ENCODE measurements around the gene COL23A1. TPM values are rescaled to one million over a fixed set of nuclear protein-coding genes. Genes with fewer than 3 reads are reported as not detected.

Gene COL23A1
- total RNA-seq, 2 donors from 2014 or later, result 1.5 to 2.5 TPM

GRCh38 chr5:178246624-178247279, 343.4 kb downstream of the COL23A1 start:
- no peaks in the 10 kb centered on the region for H3K9me3 ChIP-seq
- TF ChIP-seq CTCF (IDR thresholded peaks at IDR 0.05), result no peak
- DNase-seq (ENCODE audit: low spot score) (no peak), ATAC-seq (ENCODE audit: insufficient number of reproducible peaks, low FRiP score, low read depth) (no peak)
- H3K36me3 ChIP-seq, result no peaks in the 10 kb centered on the region
- no peak overlapping the region for H3K4me3 ChIP-seq
- H3K27ac ChIP-seq, result no peak overlapping the region
- H3K27me3 ChIP-seq (replicated peaks; ENCODE audit: insufficient read depth), result no peaks in the 10 kb centered on the region
- no peaks in the 10 kb centered on the region for H3K4me1 ChIP-seq (ENCODE audit: control insufficient read depth in 1 of 2, low read depth in 2 of 2)

DNA sequence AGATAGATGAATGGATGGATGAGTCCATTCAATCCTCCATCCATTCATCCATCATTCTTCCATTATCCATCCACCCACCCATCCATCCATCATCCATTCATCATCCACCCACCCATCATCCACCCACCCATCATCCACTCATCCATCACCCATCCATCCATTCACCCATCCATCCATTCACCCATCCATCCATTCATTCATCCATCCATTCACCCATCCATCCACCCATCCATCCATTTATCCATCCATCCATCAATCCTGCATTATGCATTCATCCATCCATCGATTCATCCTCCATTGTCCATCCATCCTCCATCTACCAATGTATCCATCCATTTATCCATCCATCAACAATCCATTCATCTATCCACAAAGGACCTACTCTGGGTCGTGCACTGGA, 344.8 kb downstream of the COL23A1 start:
- H3K27me3 ChIP-seq (replicated peaks; ENCODE audit: insufficient read depth), result no peaks in the 10 kb centered on the region
- no peaks in the 10 kb centered on the region for H3K9me3 ChIP-seq
- DNase-seq (ENCODE audit: low spot score) (no peak), ATAC-seq (ENCODE audit: insufficient number of reproducible peaks, low FRiP score, low read depth) (no peak)
- no peak overlapping the region for H3K27ac ChIP-seq
- no peaks in the 10 kb centered on the region for H3K4me1 ChIP-seq (ENCODE audit: control insufficient read depth in 1 of 2, low read depth in 2 of 2)
- TF ChIP-seq CTCF (IDR thresholded peaks at IDR 0.05), result no peak
- H3K36me3 ChIP-seq, result no peaks in the 10 kb centered on the region
- no peak overlapping the region for H3K4me3 ChIP-seq

DNA sequence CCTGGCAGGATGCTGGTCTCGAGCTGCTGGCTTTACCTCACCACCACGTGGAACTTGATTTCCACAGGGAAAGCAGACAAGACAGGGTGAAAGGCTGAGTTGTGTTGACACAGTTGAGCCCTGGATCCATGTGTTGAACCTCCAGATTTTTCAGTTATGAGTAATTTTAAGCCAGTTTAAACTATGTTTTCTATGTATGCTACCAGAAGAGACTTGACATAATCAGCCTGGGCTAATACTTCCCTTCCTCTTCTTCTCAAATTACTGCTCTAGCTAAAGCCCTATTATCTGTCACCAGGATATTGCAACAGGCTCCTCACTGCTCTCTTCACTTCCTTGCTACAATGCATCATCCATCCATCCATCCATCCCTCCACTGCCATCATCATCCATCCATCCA, 345.6 kb downstream of the COL23A1 start:
- no peak for TF ChIP-seq CTCF (IDR thresholded peaks at IDR 0.05)
- no peak for DNase-seq (ENCODE audit: low spot score)
- Histone ChIP-seq H3K27me3 (replicated peaks; ENCODE audit: insufficient read depth) (no peaks in the 10 kb centered on the region), H3K9me3 (no peaks in the 10 kb centered on the region), H3K27ac (no peak overlapping the region), H3K36me3 (no peaks in the 10 kb centered on the region), H3K4me1 (ENCODE audit: control insufficient read depth in 1 of 2, low read depth in 2 of 2) (no peaks in the 10 kb centered on the region), H3K4me3 (no peak overlapping the region)
- ATAC-seq (ENCODE audit: insufficient number of reproducible peaks, low FRiP score, low read depth), result no peak

GRCh38 chr5:178242416-178242815, 347.8 kb downstream of the COL23A1 start:
- Histone ChIP-seq H3K27me3 (replicated peaks; ENCODE audit: insufficient read depth) (no peaks in the 10 kb centered on the region), H3K36me3 (no peaks in the 10 kb centered on the region), H3K9me3 (no peaks in the 10 kb centered on the region), H3K4me1 (ENCODE audit: control insufficient read depth in 1 of 2, low read depth in 2 of 2) (no peaks in the 10 kb centered on the region), H3K27ac (no peak overlapping the region), H3K4me3 (no peak overlapping the region)
- DNase-seq (ENCODE audit: low spot score), result no peak
- no peak for ATAC-seq (ENCODE audit: insufficient number of reproducible peaks, low FRiP score, low read depth)
- TF ChIP-seq CTCF (IDR thresholded peaks at IDR 0.05), result no peak

DNA sequence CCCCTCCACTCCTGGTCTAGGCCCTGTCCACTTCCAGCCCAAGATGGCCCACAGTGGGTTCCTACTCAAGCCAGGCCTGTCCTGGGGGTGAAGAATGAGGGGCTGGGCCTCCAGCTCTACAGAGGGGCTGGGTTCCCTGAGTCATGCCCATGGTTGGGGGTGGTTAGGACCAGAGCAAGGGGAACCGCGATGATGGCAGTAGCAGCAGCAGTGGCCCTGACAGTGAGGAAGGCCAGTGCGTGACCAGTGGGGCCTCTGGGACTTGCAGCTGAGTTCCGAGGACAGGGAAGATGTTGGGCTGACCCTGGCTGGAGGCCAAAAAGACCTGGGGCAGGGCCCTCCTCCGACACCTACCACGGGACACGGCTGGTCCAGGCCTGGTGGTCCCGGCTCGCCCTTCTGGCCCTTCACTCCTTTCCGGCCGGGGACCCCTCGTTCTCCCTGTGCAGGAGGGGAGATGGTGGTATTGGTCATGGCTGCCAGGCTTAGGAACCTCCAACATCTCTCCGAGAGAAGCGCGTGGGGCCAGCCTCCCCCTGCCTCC, 348.4 kb downstream of the COL23A1 start:
- H3K27ac ChIP-seq, result no peak overlapping the region
- no peak for DNase-seq (ENCODE audit: low spot score)
- peaks cover 3 to 4% of the 10 kb centered on the region in 2 donors for H3K4me1 ChIP-seq (ENCODE audit: control insufficient read depth in 1 of 2, low read depth in 2 of 2)
- H3K27me3 ChIP-seq (replicated peaks; ENCODE audit: insufficient read depth), result no peaks in the 10 kb centered on the region
- H3K4me3 ChIP-seq, result no peak overlapping the region
- H3K36me3 ChIP-seq, result no peaks in the 10 kb centered on the region
- no peak for TF ChIP-seq CTCF (IDR thresholded peaks at IDR 0.05)
- no peaks in the 10 kb centered on the region for H3K9me3 ChIP-seq
- no peak for ATAC-seq (ENCODE audit: insufficient number of reproducible peaks, low FRiP score, low read depth)

Measured in thoracic aorta (tissue), 2 donors.